ENCODE data around the gene POP5. TPM values are rescaled to one million over a fixed set of nuclear protein-coding genes. Genes with fewer than 3 reads are reported as not detected.
A peak's percentile ranks its signal among the peaks of the same experiment; 100 is the strongest.

POP5 gene
- total RNA-seq, 1 donor from 2014 or later = 48.3 TPM

GRCh38 chr12:120599672-120600552, 18.7 kb upstream of the POP5 start:
- Histone ChIP-seq H3K9me3 (replicated peaks) (no peaks in the 10 kb centered on the region), H3K4me3 (no peak overlapping the region), H3K36me3 (no peaks in the 10 kb centered on the region), H3K27ac (replicated peaks) (no peak overlapping the region), H3K27me3 (ENCODE audit: low read depth) (peaks cover 6% of the 10 kb centered on the region), H3K4me1 (peaks cover 7% of the 10 kb centered on the region)
- no peak for DNase-seq
- no peak for TF ChIP-seq CTCF (IDR thresholded peaks at IDR 0.05; ENCODE audit: borderline replicate concordance)
- intact Hi-C loops (cut with micrococcal nuclease) = no loop called here

- peaks cover 6% of the 10 kb centered on the region for H3K27me3 ChIP-seq (ENCODE audit: low read depth)
- no peaks in the 10 kb centered on the region for H3K36me3 ChIP-seq
- H3K27ac ChIP-seq (replicated peaks) = peak overlapping the region; percentile 18
- H3K4me1 ChIP-seq = peaks cover 7% of the 10 kb centered on the region
- no peaks in the 10 kb centered on the region for H3K9me3 ChIP-seq (replicated peaks)
- no peak for DNase-seq
- no peak overlapping the region for H3K4me3 ChIP-seq
- TF ChIP-seq CTCF (IDR thresholded peaks at IDR 0.05; ENCODE audit: borderline replicate concordance) = no peak
- intact Hi-C loops (cut with micrococcal nuclease) = no loop called here
Measured at GRCh38 chr12:120598674-120599463, 17.7 kb upstream of the POP5 start.

- H3K27ac ChIP-seq (replicated peaks) = no peak overlapping the region
- no peaks in the 10 kb centered on the region for H3K36me3 ChIP-seq
- H3K9me3 ChIP-seq (replicated peaks) = no peaks in the 10 kb centered on the region
- intact Hi-C loops (cut with micrococcal nuclease) = no loop called here
- no peak overlapping the region for H3K4me3 ChIP-seq
- peaks cover 7% of the 10 kb centered on the region for H3K4me1 ChIP-seq
- TF ChIP-seq CTCF (IDR thresholded peaks at IDR 0.05; ENCODE audit: borderline replicate concordance) = no peak
- no peak for DNase-seq
- peaks cover 6% of the 10 kb centered on the region for H3K27me3 ChIP-seq (ENCODE audit: low read depth)
Measured at GRCh38 chr12:120597861-120598260, 16.7 kb upstream of the POP5 start.

GRCh38 chr12:120596901-120597300, 15.7 kb upstream of the POP5 start:
- intact Hi-C loops (cut with micrococcal nuclease) = no loop called here
- H3K27me3 ChIP-seq (ENCODE audit: low read depth) = peaks cover 6% of the 10 kb centered on the region
- no peak for DNase-seq
- H3K4me1 ChIP-seq = peaks cover 7% of the 10 kb centered on the region
- H3K9me3 ChIP-seq (replicated peaks) = no peaks in the 10 kb centered on the region
- no peak overlapping the region for H3K27ac ChIP-seq (replicated peaks)
- no peaks in the 10 kb centered on the region for H3K36me3 ChIP-seq
- H3K4me3 ChIP-seq = no peak overlapping the region
- TF ChIP-seq CTCF (IDR thresholded peaks at IDR 0.05; ENCODE audit: borderline replicate concordance) = no peak

GRCh38 chr12:120592121-120593049, 11.2 kb upstream of the POP5 start:
- no peak for TF ChIP-seq CTCF (IDR thresholded peaks at IDR 0.05; ENCODE audit: borderline replicate concordance)
- intact Hi-C loops (cut with micrococcal nuclease) = no loop called here
- Histone ChIP-seq H3K4me3 (no peak overlapping the region), H3K9me3 (replicated peaks) (no peaks in the 10 kb centered on the region), H3K4me1 (peaks cover 19% of the 10 kb centered on the region), H3K27me3 (ENCODE audit: low read depth) (peaks cover 5% of the 10 kb centered on the region), H3K36me3 (no peaks in the 10 kb centered on the region), H3K27ac (replicated peaks) (no peak overlapping the region)
- DNase-seq = no peak
